SIG-M5 treated with dmso at 0.1 percent for 504 hours (cell line): ENCODE data around the gene ENDOG.

Experiments
- DNase-seq: peaks from one replicate; lab custom pipeline; 2025; ENCODE audit not compliant: unreplicated experiment; lab: John Stamatoyannopoulos, UW

The ENDOG gene

GRCh38 chr9:128798896-128799295 is 19.4 kb upstream of the ENDOG start:
- DNase-seq = no peak

- no peak for DNase-seq
Measured at GRCh38 chr9:128800061-128800460, 18.2 kb upstream of the ENDOG start.

GRCh38 chr9:128802482-128802881 is 15.8 kb upstream of the ENDOG start:
- no peak for DNase-seq

- no peak for DNase-seq
Measured at GRCh38 chr9:128805661-128806060, 12.6 kb upstream of the ENDOG start.

- DNase-seq = no peak
Measured at GRCh38 chr9:128807827-128808226, 10.5 kb upstream of the ENDOG start.

- no peak for DNase-seq
Measured at GRCh38 chr9:128808543-128808942, 9.8 kb upstream of the ENDOG start.

GRCh38 chr9:128809036-128809599 is 9.2 kb upstream of the ENDOG start:
- DNase-seq = no peak

GRCh38 chr9:128809831-128810230 is 8.5 kb upstream of the ENDOG start:
- no peak for DNase-seq

GRCh38 chr9:128810873-128811272 is 7.4 kb upstream of the ENDOG start:
- DNase-seq = no peak

- no peak for DNase-seq
Measured at GRCh38 chr9:128818839-128819715, 777 bp downstream of the ENDOG start.

- peak; percentile 56 for DNase-seq
Measured at GRCh38 chr9:128819716-128820664, 1.7 kb downstream of the ENDOG start.

- no peak for DNase-seq
Measured at GRCh38 chr9:128820665-128821583, 2.6 kb downstream of the ENDOG start.

- DNase-seq = no peak
Measured at GRCh38 chr9:128821584-128822406, 3.5 kb downstream of the ENDOG start.

- no peak for DNase-seq
Measured at GRCh38 chr9:128822407-128823042, 4.2 kb downstream of the ENDOG start.

- no peak for DNase-seq
Measured at GRCh38 chr9:128823362-128823902, 5.1 kb downstream of the ENDOG start.

GRCh38 chr9:128823903-128824406 is 5.7 kb downstream of the ENDOG start:
- DNase-seq = no peak

- no peak for DNase-seq
Measured at GRCh38 chr9:128824911-128825310, 6.6 kb downstream of the ENDOG start.

- DNase-seq = no peak
Measured at GRCh38 chr9:128825923-128826700, 7.8 kb downstream of the ENDOG start.
